HG03039 (cell line): ENCODE measurements around the gene ACTG1.

Experiments
- ATAC-seq: cut with Tn5 transposase; IDR thresholded peaks from one replicate; pipeline ENCODE4 v1.9.1; 2021; ENCODE audit warnings: mild to moderate bottlenecking, moderate library complexity; ENCODE audit not compliant: unreplicated experiment

ACTG1 gene

GRCh38 chr17:81518113-81518784 lies 5.7 kb upstream of the ACTG1 start:
- ATAC-seq, result no peak

GRCh38 chr17:81517339-81518112 lies 4.9 kb upstream of the ACTG1 start:
- no peak for ATAC-seq

GRCh38 chr17:81517009-81517338 lies 4.4 kb upstream of the ACTG1 start:
- ATAC-seq, result no peak

- ATAC-seq, result no peak
These were observed 3.8 kb upstream of the ACTG1 start for GRCh38 chr17:81516439-81516838.

GRCh38 chr17:81515530-81516041 lies 3.0 kb upstream of the ACTG1 start:
- no peak for ATAC-seq

- no peak for ATAC-seq
These were observed 2.3 kb upstream of the ACTG1 start for GRCh38 chr17:81514739-81515529.

GRCh38 chr17:81514489-81514738 lies 1.8 kb upstream of the ACTG1 start:
- ATAC-seq, result no peak

GRCh38 chr17:81513753-81514488 lies 1.3 kb upstream of the ACTG1 start:
- no peak for ATAC-seq

GRCh38 chr17:81513372-81513752 lies 763 bp upstream of the ACTG1 start:
- ATAC-seq, result no peak

GRCh38 chr17:81511804-81512561 lies 616 bp downstream of the ACTG1 start:
- ATAC-seq, result no peak

- ATAC-seq, result no peak
These were observed 1.1 kb downstream of the ACTG1 start for GRCh38 chr17:81511554-81511803.

- no peak for ATAC-seq
These were observed 1.6 kb downstream of the ACTG1 start for GRCh38 chr17:81510785-81511553.

- no peak for ATAC-seq
These were observed 2.4 kb downstream of the ACTG1 start for GRCh38 chr17:81509972-81510784.

- ATAC-seq, result no peak
These were observed 3.2 kb downstream of the ACTG1 start for GRCh38 chr17:81509207-81509971.

GRCh38 chr17:81508639-81509206 lies 3.9 kb downstream of the ACTG1 start:
- ATAC-seq, result no peak

- no peak for ATAC-seq
These were observed 9.0 kb downstream of the ACTG1 start for GRCh38 chr17:81503619-81504018.

- ATAC-seq, result no peak
These were observed 10.1 kb downstream of the ACTG1 start for GRCh38 chr17:81502471-81503017.

- ATAC-seq, result no peak
These were observed 12.6 kb downstream of the ACTG1 start for GRCh38 chr17:81500047-81500446.
